ENCODE measurements around the gene VPS35L.

VPS35L gene

DNA sequence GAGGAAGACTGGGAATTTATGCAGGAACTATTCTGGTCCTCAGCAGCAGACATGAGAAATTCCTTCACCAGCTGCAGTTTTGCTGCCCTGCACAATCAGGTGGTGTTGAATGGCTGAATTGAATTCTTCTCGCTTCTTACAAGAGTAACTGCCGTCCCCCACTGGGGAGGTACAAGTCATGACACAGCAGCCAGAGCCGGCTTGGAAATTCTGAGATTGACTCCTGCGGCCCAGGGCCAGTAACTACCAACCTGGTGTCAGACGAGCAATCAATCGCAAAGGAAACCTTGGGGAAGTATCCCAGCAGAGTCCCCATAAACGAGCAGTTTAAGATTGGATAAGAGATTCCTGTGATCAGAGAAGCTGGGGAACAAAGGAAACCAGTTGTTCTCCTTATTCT is 131.8 kb downstream of the VPS35L start:
- no peak overlapping the region for H3K4me2 ChIP-seq (ENCODE audit: low read length)
- H3K36me3 ChIP-seq (ENCODE audit: insufficient read depth, low read length): peaks cover 49% of the 10 kb centered on the region
- no peaks in the 10 kb centered on the region for H3K27me3 ChIP-seq (ENCODE audit: control insufficient read depth, insufficient read depth, low read length)
- H3K9ac ChIP-seq (ENCODE audit: low read depth, low read length): no peak overlapping the region
- no peak overlapping the region for H3K4me3 ChIP-seq (ENCODE audit: low read length)
- no peaks in the 10 kb centered on the region for H3K4me1 ChIP-seq (ENCODE audit: control insufficient read depth, insufficient read depth, low read length)
- H3K9me3 ChIP-seq (replicated peaks; ENCODE audit: low read length): no peaks in the 10 kb centered on the region

DNA sequence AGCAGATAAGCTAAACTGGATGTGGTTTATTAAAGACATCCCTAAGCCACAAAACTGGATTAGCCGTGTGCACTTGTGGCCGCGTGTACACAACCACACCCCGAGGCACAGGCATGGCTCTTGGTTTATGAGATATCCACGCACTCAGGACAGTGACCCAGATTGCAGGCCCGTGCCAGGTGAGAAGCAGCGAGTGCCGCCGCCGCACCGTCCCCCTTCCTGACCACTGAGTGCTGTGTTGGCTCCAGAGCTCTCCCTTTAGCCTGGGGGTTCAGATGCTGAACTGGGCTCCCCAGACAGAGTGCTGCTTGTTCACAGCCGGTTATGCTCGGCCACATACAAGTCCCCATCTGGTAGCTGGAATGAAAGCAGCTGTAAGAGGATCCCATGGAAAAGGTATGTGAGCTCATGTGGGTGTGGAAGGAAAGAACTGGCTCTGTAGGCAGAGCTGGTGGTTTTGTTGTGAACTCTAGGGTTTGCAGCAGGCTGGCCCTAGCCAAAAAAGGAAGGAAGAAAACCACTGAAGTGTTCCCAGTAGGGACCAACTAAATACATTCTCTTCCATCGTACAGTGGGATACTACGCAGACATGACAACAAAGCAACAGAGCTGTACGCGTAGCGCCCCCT is 133.0 kb downstream of the VPS35L start:
- no peak overlapping the region for H3K4me2 ChIP-seq (ENCODE audit: low read length)
- H3K36me3 ChIP-seq (ENCODE audit: insufficient read depth, low read length): peaks cover 43% of the 10 kb centered on the region
- H3K4me3 ChIP-seq (ENCODE audit: low read length): no peak overlapping the region
- H3K4me1 ChIP-seq (ENCODE audit: control insufficient read depth, insufficient read depth, low read length): no peaks in the 10 kb centered on the region
- H3K27me3 ChIP-seq (ENCODE audit: control insufficient read depth, insufficient read depth, low read length): no peaks in the 10 kb centered on the region
- no peak overlapping the region for H3K9ac ChIP-seq (ENCODE audit: low read depth, low read length)
- H3K9me3 ChIP-seq (replicated peaks; ENCODE audit: low read length): no peaks in the 10 kb centered on the region

DNA sequence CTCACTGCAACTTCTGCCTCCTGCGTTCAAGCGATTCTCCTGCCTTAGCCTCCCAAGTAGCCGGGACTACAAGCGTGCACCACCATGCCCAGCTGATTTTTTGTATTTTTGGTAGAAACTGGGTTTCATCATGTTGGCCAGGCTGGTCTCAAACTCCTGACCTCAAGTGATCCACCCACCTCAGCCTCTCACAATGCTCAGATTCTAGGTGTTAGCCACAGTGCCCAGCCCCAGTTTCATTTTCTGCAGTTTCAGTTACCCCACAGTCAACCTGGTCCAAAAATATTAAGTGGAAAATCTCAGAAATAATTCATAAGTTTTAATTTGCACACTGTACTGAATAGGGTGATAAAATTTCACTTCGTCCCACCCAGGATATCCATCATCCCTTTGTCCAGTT is 133.8 kb downstream of the VPS35L start:
- Histone ChIP-seq H3K9ac (ENCODE audit: low read depth, low read length) (no peak overlapping the region), H3K4me3 (ENCODE audit: low read length) (no peak overlapping the region), H3K36me3 (ENCODE audit: insufficient read depth, low read length) (peaks cover 36% of the 10 kb centered on the region), H3K4me1 (ENCODE audit: control insufficient read depth, insufficient read depth, low read length) (no peaks in the 10 kb centered on the region), H3K27me3 (ENCODE audit: control insufficient read depth, insufficient read depth, low read length) (no peaks in the 10 kb centered on the region), H3K4me2 (ENCODE audit: low read length) (no peak overlapping the region), H3K9me3 (replicated peaks; ENCODE audit: low read length) (no peaks in the 10 kb centered on the region)

DNA sequence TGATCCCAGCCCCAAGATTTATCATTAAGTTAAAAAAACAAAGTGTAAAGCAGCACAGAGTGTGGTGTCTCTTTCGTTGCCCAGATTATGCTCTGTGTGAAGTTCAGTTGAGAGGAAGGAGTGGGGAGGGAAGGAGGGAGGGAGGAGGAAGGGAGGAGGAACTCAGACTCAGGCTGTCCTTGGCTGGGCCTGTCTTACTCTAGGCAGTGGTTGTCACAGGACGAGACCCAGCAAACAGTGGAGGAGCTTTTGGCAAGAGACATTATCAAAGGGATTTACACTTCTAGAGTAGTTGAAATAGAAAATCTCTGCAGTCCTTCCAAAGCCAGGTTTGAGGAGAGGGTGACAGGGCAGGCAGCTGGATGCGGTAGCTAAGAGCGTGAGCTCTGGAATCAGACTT is 134.7 kb downstream of the VPS35L start:
- Histone ChIP-seq H3K36me3 (ENCODE audit: insufficient read depth, low read length) (peaks cover 31% of the 10 kb centered on the region), H3K4me1 (ENCODE audit: control insufficient read depth, insufficient read depth, low read length) (no peaks in the 10 kb centered on the region), H3K9me3 (replicated peaks; ENCODE audit: low read length) (no peaks in the 10 kb centered on the region), H3K9ac (ENCODE audit: low read depth, low read length) (no peak overlapping the region), H3K27me3 (ENCODE audit: control insufficient read depth, insufficient read depth, low read length) (no peaks in the 10 kb centered on the region), H3K4me2 (ENCODE audit: low read length) (no peak overlapping the region), H3K4me3 (ENCODE audit: low read length) (no peak overlapping the region)

DNA sequence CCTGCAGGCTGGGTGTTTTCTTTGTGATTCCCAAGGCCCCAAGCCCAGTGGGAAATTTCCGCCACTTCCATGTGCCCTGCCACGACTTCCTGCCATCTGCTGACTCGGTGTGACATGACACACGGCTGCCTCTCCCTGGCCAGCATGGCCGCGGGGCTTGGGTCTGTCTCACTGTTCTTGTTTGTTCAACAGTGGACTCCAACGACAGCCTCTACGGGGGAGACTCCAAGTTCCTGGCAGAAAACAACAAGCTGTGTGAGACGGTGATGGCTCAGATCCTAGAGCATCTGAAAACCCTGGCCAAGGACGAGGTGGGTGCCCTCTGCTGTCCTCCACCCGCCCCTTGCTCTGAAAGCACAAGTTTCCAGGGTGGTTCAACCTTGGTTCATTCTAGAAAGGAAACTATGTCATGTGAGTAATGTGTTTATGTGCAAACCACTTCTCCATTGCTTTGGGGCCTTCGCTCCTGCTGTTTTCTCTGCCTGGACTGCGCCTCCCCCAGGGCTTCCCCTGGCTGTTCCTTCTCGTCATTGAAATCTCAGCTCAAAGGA is 135.7 kb downstream of the VPS35L start:
- Histone ChIP-seq H3K4me1 (ENCODE audit: control insufficient read depth, insufficient read depth, low read length) (peaks cover 4% of the 10 kb centered on the region), H3K9me3 (replicated peaks; ENCODE audit: low read length) (no peaks in the 10 kb centered on the region), H3K9ac (ENCODE audit: low read depth, low read length) (no peak overlapping the region), H3K4me2 (ENCODE audit: low read length) (no peak overlapping the region), H3K27me3 (ENCODE audit: control insufficient read depth, insufficient read depth, low read length) (no peaks in the 10 kb centered on the region), H3K36me3 (ENCODE audit: insufficient read depth, low read length) (peaks cover 23% of the 10 kb centered on the region), H3K4me3 (ENCODE audit: low read length) (no peak overlapping the region)

DNA sequence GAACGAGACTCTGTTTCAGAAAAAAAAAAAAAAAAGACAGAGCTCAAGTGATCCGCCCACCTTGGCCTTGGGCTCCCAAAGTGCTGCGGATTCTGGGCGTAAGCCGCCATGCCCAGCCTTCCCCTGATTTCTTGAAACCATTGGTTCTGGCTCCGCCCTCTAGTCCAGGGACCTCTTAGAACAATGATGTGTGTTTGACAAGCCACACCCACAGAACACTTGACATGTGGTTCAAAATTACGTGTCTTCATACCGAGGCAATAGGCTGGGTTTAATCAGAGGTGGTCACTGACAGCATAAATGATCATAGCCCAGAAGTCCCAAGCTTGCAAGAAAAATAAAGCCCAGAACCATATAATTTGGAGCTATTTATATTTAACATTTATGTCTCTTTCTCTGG is 139.5 kb downstream of the VPS35L start:
- Histone ChIP-seq H3K9ac (ENCODE audit: low read depth, low read length) (no peak overlapping the region), H3K4me2 (ENCODE audit: low read length) (no peak overlapping the region), H3K4me3 (ENCODE audit: low read length) (no peak overlapping the region), H3K9me3 (replicated peaks; ENCODE audit: low read length) (no peaks in the 10 kb centered on the region), H3K4me1 (ENCODE audit: control insufficient read depth, insufficient read depth, low read length) (peaks cover 13% of the 10 kb centered on the region), H3K27me3 (ENCODE audit: control insufficient read depth, insufficient read depth, low read length) (no peaks in the 10 kb centered on the region), H3K36me3 (ENCODE audit: insufficient read depth, low read length) (peaks cover 43% of the 10 kb centered on the region)

DNA sequence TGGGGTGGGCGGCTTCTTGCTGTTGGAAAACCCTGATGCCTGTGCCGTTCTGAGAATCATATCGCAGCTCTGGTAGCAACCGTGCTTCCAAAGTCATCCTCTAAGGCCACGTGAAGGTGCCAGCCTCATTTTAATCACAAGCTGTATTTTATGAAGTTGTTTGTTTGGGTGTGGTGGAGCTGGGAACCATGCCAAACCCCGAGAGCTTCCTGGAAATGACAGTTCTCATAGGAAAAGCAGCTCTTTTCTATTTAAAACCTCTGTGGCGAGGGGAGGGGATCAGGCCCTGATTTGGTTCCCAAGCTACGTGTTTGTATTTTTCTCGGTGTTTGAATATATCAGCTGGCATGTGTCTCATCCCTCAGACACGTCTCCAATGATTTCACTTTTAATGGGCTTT is 140.8 kb downstream of the VPS35L start:
- Histone ChIP-seq H3K4me1 (ENCODE audit: control insufficient read depth, insufficient read depth, low read length) (peaks cover 26% of the 10 kb centered on the region), H3K9ac (ENCODE audit: low read depth, low read length) (peak overlapping the region; percentile 52), H3K9me3 (replicated peaks; ENCODE audit: low read length) (no peaks in the 10 kb centered on the region), H3K4me2 (ENCODE audit: low read length) (peak overlapping the region; percentile 18), H3K4me3 (ENCODE audit: low read length) (no peak overlapping the region), H3K27me3 (ENCODE audit: control insufficient read depth, insufficient read depth, low read length) (no peaks in the 10 kb centered on the region), H3K36me3 (ENCODE audit: insufficient read depth, low read length) (peaks cover 49% of the 10 kb centered on the region)

DNA sequence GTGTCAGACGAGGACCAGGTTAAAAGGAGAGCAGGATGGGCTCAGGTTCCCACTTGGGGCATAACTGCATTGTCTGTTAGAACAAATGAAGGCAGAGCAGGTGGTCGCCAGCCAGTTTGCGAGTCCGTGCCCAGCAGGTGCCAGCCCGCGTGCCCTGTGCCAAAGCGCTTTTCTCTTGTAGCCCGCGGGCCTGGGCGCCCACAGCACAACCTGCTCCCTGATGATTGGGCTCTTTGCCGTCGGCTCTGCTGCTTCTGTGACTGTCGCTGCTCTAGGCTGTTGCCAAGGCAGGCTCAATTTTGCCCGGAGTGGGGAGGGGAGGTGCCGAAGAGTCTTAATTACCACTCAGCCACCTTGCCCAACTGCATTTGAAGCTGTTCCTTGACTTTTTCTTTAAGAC is 141.5 kb downstream of the VPS35L start:
- Histone ChIP-seq H3K4me3 (ENCODE audit: low read length) (no peak overlapping the region), H3K36me3 (ENCODE audit: insufficient read depth, low read length) (peaks cover 44% of the 10 kb centered on the region), H3K4me1 (ENCODE audit: control insufficient read depth, insufficient read depth, low read length) (peaks cover 27% of the 10 kb centered on the region), H3K9me3 (replicated peaks; ENCODE audit: low read length) (no peaks in the 10 kb centered on the region), H3K27me3 (ENCODE audit: control insufficient read depth, insufficient read depth, low read length) (no peaks in the 10 kb centered on the region), H3K9ac (ENCODE audit: low read depth, low read length) (peak overlapping the region; percentile 52), H3K4me2 (ENCODE audit: low read length) (no peak overlapping the region)

DNA sequence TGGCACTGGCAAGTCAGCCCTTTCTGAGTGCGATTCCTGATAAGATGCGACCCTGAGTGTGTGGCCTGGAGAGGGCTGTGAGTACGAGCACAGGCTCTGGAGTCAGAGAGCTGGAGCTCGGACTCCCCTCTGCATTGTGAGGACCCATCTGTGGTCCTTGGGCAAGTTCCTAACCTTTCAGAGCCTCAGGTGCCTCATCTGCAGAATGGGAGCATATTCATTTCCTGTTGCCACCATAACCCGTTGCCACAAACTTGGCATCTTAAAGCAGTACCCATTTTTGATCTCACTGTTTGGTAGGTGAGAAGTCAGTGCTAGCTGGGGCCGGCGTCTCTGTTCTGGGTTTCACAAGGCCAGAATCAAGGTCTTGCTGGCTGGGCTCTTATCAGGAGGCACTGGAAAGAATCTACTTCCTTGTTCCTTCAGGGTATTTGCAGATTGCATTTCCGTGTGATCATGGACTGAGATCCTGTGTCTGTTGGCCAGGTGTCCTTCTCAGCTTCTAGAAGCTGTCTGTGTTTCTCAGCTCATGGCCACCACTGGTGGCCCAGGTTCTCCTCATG is 142.3 kb downstream of the VPS35L start:
- Histone ChIP-seq H3K9ac (ENCODE audit: low read depth, low read length) (no peak overlapping the region), H3K27me3 (ENCODE audit: control insufficient read depth, insufficient read depth, low read length) (no peaks in the 10 kb centered on the region), H3K4me3 (ENCODE audit: low read length) (no peak overlapping the region), H3K4me1 (ENCODE audit: control insufficient read depth, insufficient read depth, low read length) (peaks cover 27% of the 10 kb centered on the region), H3K36me3 (ENCODE audit: insufficient read depth, low read length) (peaks cover 45% of the 10 kb centered on the region), H3K9me3 (replicated peaks; ENCODE audit: low read length) (no peaks in the 10 kb centered on the region), H3K4me2 (ENCODE audit: low read length) (no peak overlapping the region)

DNA sequence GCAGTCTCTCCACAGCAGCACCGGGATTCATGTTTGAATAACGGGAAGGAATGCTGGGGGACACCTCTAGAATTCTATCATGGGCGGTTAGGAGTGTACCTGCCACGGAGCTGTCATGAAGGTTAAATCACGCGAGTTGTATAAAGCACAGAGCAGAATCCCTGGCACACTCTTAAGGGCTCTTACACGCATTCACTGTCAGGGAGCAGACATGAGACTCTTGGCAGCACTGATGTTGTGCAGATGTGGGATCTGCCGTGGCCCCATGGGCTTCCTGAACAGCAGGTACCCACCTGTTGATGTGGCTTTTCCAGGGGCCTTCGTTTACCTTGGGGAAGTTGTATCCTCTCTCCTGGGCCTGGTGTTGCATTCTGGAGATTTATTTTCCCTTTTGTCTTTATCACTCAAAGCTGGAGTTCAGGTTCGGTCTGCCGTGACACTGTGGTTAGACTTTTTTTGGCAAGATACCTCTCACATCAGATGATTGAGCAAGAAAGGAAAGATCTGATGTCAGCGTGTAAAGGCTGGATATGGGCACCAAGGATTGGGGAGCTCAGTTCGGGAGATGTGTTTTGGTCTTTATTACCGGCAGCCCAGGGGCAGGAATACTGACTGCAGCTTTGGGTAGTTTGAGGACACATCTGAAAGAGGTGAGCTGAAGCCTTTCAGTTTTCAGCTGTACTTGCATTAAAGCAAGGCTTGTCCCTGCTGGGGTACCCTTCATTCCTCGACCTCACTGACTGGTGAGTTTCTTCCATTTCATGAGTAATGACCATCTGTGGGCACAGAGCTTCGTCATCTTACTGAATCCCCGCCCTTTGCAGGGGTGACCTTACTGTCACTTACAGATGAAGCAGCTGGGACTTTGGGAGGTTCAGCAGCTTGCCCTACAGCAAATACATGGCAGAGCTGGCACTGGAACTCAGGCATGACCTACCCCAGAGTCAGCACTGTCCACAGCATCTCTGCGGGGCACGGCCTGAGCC is 143.3 kb downstream of the VPS35L start:
- Histone ChIP-seq H3K9me3 (replicated peaks; ENCODE audit: low read length) (no peaks in the 10 kb centered on the region), H3K4me2 (ENCODE audit: low read length) (no peak overlapping the region), H3K27me3 (ENCODE audit: control insufficient read depth, insufficient read depth, low read length) (no peaks in the 10 kb centered on the region), H3K4me3 (ENCODE audit: low read length) (no peak overlapping the region), H3K9ac (ENCODE audit: low read depth, low read length) (no peak overlapping the region), H3K4me1 (ENCODE audit: control insufficient read depth, insufficient read depth, low read length) (peaks cover 27% of the 10 kb centered on the region), H3K36me3 (ENCODE audit: insufficient read depth, low read length) (peaks cover 52% of the 10 kb centered on the region)

DNA sequence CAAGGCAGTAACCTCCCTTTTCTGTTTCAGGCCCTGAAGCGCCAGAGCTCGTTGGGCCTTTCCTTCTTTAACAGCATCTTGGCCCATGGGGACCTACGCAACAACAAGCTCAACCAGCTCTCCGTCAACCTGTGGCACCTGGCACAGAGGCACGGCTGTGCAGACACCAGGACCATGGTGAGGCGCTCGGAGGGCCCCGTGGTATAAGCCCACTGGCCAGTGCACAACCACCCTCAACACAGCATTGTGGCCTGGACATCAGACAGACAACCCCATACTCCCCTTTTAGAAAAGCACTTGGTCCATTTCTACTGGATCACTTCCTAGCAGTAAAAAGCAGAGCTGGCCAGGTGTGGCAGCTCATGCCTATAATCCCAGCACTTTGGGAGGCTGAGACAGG is 144.0 kb downstream of the VPS35L start:
- Histone ChIP-seq H3K9ac (ENCODE audit: low read depth, low read length) (no peak overlapping the region), H3K27me3 (ENCODE audit: control insufficient read depth, insufficient read depth, low read length) (no peaks in the 10 kb centered on the region), H3K4me3 (ENCODE audit: low read length) (no peak overlapping the region), H3K4me2 (ENCODE audit: low read length) (no peak overlapping the region), H3K36me3 (ENCODE audit: insufficient read depth, low read length) (peaks cover 58% of the 10 kb centered on the region), H3K9me3 (replicated peaks; ENCODE audit: low read length) (no peaks in the 10 kb centered on the region), H3K4me1 (ENCODE audit: control insufficient read depth, insufficient read depth, low read length) (peaks cover 28% of the 10 kb centered on the region)

All from skeletal muscle satellite cell (primary cell).